ENCODE results near the gene ASB1. TPM values are rescaled to one million over a fixed set of nuclear protein-coding genes. Genes with fewer than 3 reads are reported as not detected.

The ASB1 gene
- total RNA-seq, 2 experiments from 2014 or later, result 14.3 to 19.6 TPM

GRCh38 chr2:238456970-238457926 lies 30.5 kb downstream of the ASB1 start:
- DNase-seq (no peak), ATAC-seq (ENCODE audit: poor library complexity) (no peak)
- no peak overlapping the region for H3K27ac ChIP-seq (ENCODE audit: low read depth in 1 of 2, low read length in 2 of 2)
- no peaks in the 10 kb centered on the region for H3K27me3 Mint-ChIP-seq
- no peak overlapping the region for H3K27ac Mint-ChIP-seq
- no peaks in the 10 kb centered on the region for H3K4me1 Mint-ChIP-seq (ENCODE audit: low read depth)
- intact Hi-C loops (cut with DNase I, micrococcal nuclease), result no loop called here
- no peak overlapping the region for H3K4me3 Mint-ChIP-seq
- H3K9me3 Mint-ChIP-seq, result peaks cover 6% of the 10 kb centered on the region
- TF ChIP-seq, protein P1, sequence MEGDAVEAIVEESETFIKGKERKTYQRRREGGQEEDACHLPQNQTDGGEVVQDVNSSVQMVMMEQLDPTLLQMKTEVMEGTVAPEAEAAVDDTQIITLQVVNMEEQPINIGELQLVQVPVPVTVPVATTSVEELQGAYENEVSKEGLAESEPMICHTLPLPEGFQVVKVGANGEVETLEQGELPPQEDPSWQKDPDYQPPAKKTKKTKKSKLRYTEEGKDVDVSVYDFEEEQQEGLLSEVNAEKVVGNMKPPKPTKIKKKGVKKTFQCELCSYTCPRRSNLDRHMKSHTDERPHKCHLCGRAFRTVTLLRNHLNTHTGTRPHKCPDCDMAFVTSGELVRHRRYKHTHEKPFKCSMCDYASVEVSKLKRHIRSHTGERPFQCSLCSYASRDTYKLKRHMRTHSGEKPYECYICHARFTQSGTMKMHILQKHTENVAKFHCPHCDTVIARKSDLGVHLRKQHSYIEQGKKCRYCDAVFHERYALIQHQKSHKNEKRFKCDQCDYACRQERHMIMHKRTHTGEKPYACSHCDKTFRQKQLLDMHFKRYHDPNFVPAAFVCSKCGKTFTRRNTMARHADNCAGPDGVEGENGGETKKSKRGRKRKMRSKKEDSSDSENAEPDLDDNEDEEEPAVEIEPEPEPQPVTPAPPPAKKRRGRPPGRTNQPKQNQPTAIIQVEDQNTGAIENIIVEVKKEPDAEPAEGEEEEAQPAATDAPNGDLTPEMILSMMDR (IDR thresholded peaks at IDR 0.05), result no peak
- H3K27me3 ChIP-seq (ENCODE audit: control insufficient read depth in 1 of 2, insufficient read depth in 2 of 2, low read length in 2 of 2), result no peaks in the 10 kb centered on the region
- CTCF ChIA-PET, result no interaction called here
- peaks cover 6 to 14% of the 10 kb centered on the region in 2 experiments for H3K9me3 ChIP-seq (ENCODE audit: control insufficient read depth in 1 of 2, insufficient read depth in 1 of 2, low read length in 2 of 2)
- H3K4me1 ChIP-seq (ENCODE audit: insufficient read depth, low read length), result no peaks in the 10 kb centered on the region
- H3K4me3 ChIP-seq (ENCODE audit: low read length), result no peak overlapping the region
- POLR2A ChIA-PET, result interaction anchor here (1.0 kb wide), 1 partner anchor 21 kb away, joined by 3 read pairs; no protein-coding TSS in a partner anchor
- no peaks in the 10 kb centered on the region for H3K36me3 ChIP-seq (ENCODE audit: insufficient read depth, low read length)
- H3K36me3 Mint-ChIP-seq (ENCODE audit: low read depth), result peaks cover 5% of the 10 kb centered on the region

DNA sequence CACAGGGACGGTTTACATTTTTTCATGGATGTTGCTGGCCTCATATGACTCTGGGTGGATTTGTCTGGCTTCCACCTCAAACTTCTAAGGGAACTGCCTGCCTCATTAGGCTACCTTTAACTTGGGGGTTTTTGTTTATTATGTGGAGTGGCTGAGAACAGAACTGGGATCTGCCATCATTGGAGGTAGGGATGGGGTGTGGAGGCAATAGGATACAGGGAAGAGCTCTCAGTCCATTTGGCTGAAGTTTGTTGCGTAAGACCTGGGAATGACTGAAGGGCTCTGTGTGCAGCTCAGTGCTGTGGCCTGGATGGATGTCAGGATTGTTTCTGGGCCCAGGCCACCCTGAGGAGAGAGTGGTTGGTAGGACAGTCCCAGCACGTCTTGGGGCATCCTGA lies 31.2 kb downstream of the ASB1 start:
- TF ChIP-seq, protein P1 (IDR thresholded peaks at IDR 0.05), result no peak
- intact Hi-C loops (cut with DNase I, micrococcal nuclease), result no loop called here
- Histone ChIP-seq H3K27me3 (ENCODE audit: control insufficient read depth in 1 of 2, insufficient read depth in 2 of 2, low read length in 2 of 2) (no peaks in the 10 kb centered on the region), H3K4me3 (ENCODE audit: low read length) (no peak overlapping the region), H3K27ac (ENCODE audit: low read depth in 1 of 2, low read length in 2 of 2) (no peak overlapping the region), H3K36me3 (ENCODE audit: insufficient read depth, low read length) (no peaks in the 10 kb centered on the region), H3K4me1 (ENCODE audit: insufficient read depth, low read length) (no peaks in the 10 kb centered on the region), H3K9me3 (ENCODE audit: control insufficient read depth in 1 of 2, insufficient read depth in 1 of 2, low read length in 2 of 2) (peaks cover 6 to 14% of the 10 kb centered on the region in 2 experiments)
- ATAC-seq (ENCODE audit: poor library complexity) (no peak), DNase-seq (no peak)
- ChIA-PET CTCF (no interaction called here), POLR2A (no interaction called here)
- Mint-ChIP-seq H3K27ac (no peak overlapping the region), H3K36me3 (ENCODE audit: low read depth) (no peaks in the 10 kb centered on the region), H3K9me3 (peaks cover 6% of the 10 kb centered on the region), H3K4me1 (ENCODE audit: low read depth) (peaks cover 2% of the 10 kb centered on the region), H3K4me3 (no peak overlapping the region), H3K27me3 (no peaks in the 10 kb centered on the region)

- no peaks in the 10 kb centered on the region for H3K36me3 ChIP-seq (ENCODE audit: insufficient read depth, low read length)
- H3K27me3 ChIP-seq (ENCODE audit: control insufficient read depth in 1 of 2, insufficient read depth in 2 of 2, low read length in 2 of 2), result no peaks in the 10 kb centered on the region
- H3K4me3 ChIP-seq (ENCODE audit: low read length), result no peak overlapping the region
- TF ChIP-seq, protein P1 (IDR thresholded peaks at IDR 0.05), result no peak
- POLR2A ChIA-PET, result no interaction called here
- Mint-ChIP-seq H3K27ac (no peak overlapping the region), H3K36me3 (ENCODE audit: low read depth) (no peaks in the 10 kb centered on the region), H3K27me3 (no peaks in the 10 kb centered on the region), H3K4me3 (no peak overlapping the region), H3K4me1 (ENCODE audit: low read depth) (peaks cover 4% of the 10 kb centered on the region), H3K9me3 (peaks cover 6% of the 10 kb centered on the region)
- H3K9me3 ChIP-seq (ENCODE audit: control insufficient read depth in 1 of 2, insufficient read depth in 1 of 2, low read length in 2 of 2), result peaks cover 6 to 14% of the 10 kb centered on the region in 2 experiments
- intact Hi-C loops (cut with DNase I, micrococcal nuclease), result no loop called here
- no peak overlapping the region for H3K27ac ChIP-seq (ENCODE audit: low read depth in 1 of 2, low read length in 2 of 2)
- DNase-seq (no peak), ATAC-seq (ENCODE audit: poor library complexity) (no peak)
- no peaks in the 10 kb centered on the region for H3K4me1 ChIP-seq (ENCODE audit: insufficient read depth, low read length)
- CTCF ChIA-PET, result no interaction called here
Measured at GRCh38 chr2:238458651-238459050, 31.9 kb downstream of the ASB1 start.

All from CD4-positive, alpha-beta T cell (primary cell).